ENCODE measurements around the gene LILRB1.

- TF ChIP-seq CTCF (IDR thresholded peaks at IDR 0.05; ENCODE audit: poor library complexity) (no peak), EZH2 (IDR thresholded peaks at IDR 0.05; ENCODE audit: borderline replicate concordance) (no peak)
Observed at GRCh38 chr19:54667217-54667616, 36.9 kb downstream of the LILRB1 start.
